GM19240 (cell line): Measurements from ENCODE around the gene DNALI1.
"Not testable (repeated sequence)": the region's sequence is repeated elsewhere in the genome, so short reads cannot be mapped to it uniquely, and the experiment has no call there.

Experiments
- DNase-seq: peaks from one replicate; pipeline ENCODE4 v3.0.0; 2011; ENCODE audit warnings: low spot score; ENCODE audit not compliant: insufficient read length

DNALI1 gene

DNA sequence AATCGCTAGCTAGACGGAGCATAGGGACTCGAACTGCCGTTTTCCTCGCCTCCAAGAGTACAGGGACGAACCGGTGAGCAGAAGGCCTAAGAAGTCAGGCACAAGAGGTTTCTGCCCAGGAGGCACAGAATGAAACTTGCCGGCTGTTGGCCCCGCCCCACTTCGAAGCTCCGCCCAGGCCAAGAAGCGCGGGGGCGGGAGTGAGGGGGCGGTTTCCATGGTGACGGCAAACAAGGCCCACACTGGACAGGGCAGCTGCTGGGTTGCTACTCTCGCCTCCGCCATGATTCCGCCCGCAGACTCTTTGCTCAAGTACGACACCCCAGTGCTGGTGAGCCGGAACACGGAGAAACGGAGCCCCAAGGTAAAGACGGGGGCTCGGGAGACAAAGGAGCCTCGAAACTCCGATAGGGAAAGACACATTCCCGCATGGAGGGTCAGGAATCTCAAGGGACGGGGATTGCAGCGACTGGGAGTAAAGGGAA, at the start of gene DNALI1:
Gene DNALI1, plus strand, starts transcription at position 229 of the 485 bp plus-strand sequence. Its CDS starts 55 bp downstream, at position 284.
- DNase-seq = no peak

DNA sequence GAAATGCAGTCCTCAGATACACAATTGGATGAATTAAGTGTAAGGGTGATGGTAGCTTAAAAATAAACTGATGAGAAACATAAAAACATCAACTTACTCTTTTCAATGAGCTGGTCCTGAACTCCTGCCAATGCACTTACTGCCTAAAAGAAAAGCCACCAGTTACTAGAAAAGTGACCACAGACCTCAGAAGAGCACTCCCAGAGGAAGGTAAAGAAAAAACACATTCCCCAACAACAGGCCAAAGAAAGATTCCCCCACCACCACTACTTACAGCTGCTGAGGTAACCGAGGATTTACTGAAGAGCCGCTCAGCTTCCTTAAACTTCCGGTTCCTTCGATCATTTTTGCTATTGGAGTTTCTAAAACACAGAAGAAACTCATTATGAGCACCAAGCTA, 47.6 kb upstream of the DNALI1 start:
- DNase-seq = no peak

DNA sequence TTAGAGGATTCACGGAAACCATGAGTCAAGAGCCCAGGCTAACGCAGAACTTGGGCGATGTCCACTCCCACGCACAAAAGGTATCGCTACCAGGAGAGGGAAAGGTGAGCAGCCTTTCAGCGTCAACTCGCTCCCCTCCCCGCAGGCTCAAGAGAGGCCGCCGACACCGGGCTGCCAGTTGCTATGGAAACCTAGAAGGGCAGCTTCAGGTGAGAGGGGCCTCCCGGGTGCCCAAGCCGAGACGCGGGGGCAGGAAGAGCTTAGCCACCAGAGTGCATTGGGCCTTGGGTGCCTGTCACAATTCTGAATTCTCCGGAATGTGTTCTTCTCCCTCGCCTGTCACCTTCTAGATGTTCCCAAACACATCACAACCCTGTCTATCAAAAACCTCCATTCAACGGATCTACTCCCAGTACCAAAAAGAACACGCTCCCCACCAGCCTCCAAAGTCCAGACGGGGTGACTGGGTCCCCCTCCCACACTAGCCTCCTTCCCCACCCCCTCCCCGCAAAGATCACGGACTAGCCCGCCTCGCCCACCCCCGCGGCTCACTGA, 42.9 kb upstream of the DNALI1 start:
- peak; percentile 31 for DNase-seq

DNA sequence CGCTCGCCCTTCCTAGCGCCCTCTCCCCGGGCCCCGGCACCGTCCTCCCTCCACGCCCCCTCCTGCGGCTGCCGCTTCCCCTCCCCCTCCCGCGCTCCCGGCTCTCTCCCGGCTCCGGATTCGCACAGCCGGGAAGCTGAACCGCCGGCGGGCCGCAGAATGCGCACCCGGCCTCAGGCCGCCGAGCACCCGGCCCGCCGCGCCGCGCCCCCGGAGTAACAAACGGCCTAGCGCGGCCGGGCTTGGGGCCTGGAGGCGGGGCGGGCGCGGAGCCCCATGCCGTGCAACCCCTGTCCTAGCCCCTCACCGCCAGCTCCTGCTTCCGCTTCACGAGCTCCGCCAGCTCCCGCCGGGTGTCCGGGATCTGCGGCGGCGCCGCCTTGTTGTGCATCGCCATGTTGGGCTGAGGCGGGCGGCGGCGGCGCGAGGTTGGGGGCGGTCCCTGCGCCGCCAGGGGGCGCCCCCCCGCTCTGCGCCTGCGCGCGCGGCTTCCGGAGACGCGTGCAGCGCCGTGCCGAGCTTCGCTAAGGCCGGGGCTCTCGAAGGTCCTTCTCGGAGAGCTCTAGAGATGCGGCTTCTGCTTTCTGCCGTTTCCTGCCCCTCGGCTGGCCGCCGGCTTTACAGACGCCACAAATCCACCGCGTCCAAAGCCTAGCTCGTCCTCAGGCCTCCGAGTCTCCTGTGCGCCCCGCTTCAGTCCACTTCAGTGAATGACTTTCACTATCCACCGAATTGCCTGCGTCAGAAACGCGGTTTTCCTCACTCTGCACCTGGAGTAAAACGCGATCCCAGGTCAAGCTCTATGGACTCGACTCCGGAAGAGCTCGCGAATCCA, 42.2 kb upstream of the DNALI1 start, which contains the start of gene MEAF6:
Gene MEAF6, minus strand, starts transcription at position 417 of the 835 bp plus-strand sequence. Its CDS starts 20 bp downstream, at position 397.
- DNase-seq = peak; percentile 94

DNA sequence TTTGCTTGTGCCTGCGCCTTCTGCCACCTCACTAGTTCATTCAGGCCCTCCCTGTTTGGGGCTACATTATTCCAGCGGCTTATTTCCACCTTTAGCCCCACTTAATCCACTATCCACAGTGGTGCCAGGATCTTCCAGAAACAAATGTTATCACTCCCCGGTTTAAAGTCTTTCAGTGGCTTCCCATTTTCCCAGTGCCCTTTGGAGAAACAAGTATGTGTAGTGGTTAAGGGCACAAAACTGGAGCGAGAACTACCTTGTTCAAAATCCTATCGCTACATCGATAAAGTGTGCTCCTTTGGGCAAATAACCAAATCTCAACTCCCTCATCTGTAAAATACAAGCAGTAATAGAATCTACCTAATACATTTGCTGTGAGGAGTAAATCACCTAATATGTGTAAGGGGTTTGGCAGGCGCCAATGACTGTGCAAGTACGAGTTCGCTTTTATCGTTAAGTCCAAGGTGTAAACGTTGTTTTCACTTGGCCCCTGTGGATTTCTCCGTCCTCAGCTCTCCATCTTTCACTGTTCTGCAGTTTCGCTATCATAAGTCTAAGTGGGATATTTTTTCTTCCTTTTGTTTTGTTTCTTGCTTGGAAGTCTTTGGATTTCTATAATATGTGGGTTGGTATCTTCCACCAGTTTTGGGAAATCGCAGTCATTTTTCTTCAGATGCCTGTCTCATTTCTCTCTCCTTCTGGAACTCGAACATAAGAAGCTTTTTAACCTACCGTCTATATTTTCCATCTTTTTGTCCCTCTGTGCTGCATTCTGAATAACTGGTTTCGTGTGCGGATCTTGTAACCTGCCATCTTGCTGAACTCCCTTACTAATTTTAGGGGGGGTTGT, 41.3 kb upstream of the DNALI1 start:
- DNase-seq = no peak

DNA sequence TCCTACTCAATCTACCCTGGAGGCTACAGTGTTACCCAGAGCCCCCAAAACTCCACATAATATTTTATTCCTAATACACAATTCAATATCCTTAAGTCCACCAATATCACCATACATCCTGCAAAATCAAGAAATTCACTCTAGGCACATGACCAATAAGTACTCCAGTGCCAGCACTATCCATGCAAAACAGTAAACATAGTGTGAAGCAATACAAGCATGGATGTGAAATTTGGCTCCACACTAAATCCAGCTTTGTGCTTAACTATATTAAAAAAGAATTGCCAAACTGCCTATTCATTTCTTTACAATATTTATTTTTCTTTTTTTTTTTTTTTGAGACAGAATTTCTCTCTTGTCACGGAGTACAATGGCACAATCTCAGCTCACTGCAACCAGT, 39.2 kb upstream of the DNALI1 start:
- DNase-seq = no peak

DNA sequence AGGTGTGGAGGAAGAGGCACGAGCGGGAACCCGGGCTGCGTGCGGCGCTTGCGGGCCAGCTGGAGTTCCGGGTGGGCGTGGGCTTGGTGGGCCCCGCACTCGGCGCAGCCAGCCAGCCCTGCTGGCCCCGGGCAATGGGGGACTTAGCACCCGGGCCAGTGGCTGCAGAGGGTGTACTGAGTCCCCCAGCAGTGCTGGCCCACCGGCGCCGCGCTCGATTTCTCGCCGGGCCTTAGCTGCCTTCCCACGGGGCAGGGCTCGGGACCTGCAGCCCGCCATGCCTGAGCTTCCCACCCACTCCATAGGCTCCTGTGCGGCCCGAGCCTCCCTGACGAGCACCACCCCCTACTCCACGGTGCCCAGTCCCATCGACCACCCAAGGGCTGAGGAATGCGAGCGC, 38.5 kb upstream of the DNALI1 start:
- DNase-seq = not testable (repeated sequence)

DNA sequence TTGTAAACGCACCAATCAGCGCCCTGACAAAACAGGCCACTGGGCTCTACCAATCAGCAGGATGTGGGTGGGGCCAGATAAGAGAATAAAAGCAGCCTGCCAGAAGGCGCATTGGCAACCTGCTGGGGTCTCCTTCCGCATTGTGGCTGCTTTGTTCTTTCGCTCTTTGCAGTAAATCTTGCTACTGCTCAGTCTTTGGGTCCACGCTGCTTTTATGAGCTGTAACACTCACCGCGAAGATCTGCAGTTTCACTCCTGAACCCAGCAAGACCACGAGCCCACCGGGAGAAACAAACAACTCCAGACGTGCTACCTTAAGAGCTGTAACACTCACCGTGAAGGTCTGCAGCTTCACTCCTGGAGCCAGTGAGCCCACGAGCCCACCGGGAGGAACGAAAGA, 37.8 kb upstream of the DNALI1 start:
- DNase-seq = not testable (repeated sequence)

DNA sequence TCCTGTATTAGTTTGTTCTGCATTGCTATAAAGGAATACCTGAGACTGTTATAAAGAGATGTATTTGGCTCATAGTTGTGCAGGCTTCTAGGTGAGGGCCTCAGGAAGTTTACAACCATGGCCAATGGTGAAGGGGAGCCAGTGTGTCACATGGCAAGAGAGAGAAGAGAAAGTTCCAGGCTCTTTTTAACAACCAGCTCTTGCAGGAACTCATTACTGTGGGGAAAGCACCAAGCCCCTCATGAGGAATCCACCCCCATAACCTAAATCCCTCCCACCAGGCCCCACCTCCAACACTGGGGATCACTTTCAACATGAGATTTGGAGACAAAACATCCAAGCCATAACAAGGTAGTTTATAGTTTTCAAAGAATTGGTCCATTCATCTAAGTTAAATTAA, 37.1 kb upstream of the DNALI1 start:
- DNase-seq = no peak

DNA sequence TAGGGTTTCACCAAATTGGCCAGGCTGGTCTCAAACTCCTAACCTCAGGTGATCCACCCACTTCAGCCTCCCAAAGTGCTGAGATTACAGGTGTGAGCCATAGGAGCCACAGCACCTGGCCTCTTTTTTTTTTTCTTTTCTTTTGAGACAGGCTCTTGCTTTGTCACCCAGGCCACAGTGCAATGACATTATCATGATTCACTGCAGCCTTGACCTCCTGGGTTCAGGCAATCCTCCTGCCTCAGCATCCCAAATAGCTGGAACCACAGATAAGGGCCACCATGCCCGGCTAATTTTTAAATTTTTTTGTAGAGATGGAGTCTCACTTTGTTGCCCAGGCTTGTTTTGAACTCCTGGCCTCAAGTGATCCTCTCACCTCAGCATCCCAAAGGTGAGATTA, 26.9 kb upstream of the DNALI1 start:
- not testable (repeated sequence) for DNase-seq

DNA sequence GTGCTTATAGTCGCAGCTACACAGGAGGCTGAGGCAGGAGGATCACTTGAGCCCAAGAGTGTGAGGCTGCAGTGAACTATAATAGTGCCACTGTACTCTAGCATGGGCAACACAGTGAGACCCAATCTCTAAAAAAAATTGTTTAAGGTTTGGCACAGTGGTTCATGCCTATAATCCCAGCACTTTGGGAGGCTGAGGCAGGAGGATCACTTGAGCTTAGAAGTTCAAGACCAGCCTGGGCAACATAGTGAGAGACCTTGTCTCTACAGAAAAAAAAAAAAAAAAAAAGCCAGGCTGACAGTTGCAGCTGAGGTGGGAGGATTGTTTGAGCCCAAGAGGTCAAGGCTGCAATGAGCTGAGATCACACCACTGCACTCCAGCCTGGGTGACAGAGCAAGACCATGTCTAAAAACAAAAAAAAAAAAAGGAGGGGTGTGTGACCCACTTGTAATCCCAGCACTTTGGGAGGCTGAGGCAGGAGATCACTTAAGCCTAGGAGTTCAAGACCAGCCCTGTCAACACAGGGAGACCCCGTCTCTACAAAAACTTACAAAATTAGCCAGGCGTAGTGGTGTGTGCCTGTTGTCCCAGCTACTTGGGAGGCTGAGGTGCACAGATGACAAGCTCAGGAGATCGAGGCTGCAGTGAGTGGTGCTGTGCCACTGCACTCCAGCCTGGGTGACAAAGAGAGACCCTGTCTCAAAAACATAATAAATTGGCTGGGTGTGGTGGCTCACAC, 24.2 kb upstream of the DNALI1 start:
- not testable (repeated sequence) for DNase-seq

DNA sequence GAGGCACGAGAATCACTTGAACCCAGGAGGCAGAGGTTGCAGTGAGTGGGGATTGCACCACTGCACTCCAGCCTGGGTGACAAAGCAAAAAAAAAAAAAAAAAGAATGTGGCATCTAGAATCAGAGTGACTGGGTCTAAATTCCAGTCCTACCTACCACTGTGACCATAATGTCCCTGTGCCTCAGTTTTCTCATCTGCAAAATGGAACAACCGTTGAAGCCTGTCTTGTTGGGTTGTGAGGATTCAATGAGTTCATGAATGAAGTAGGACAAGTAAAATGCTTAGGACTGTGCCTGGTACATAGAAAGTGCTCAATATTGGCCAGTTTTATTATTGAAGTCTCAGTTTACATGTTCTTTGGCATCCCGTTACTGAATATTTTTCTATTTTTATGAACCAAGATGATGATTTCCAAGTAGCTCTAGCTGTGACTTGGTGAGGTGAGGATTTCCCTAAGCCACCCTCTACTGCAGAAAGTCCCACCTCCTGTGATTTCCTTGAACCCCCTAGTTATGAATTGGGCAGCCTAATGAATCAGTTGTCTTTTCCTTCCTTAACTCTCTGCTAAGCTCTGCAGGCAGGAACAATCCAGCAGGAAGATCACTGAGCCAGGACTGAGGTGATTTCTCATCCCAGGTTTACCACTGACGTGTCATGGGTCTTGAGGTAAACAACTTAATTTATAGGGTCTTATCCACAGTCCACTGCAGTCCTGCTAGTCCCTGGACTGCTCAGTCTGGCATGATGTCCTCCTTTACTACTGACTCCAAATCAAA, 23.2 kb upstream of the DNALI1 start:
- no peak for DNase-seq

DNA sequence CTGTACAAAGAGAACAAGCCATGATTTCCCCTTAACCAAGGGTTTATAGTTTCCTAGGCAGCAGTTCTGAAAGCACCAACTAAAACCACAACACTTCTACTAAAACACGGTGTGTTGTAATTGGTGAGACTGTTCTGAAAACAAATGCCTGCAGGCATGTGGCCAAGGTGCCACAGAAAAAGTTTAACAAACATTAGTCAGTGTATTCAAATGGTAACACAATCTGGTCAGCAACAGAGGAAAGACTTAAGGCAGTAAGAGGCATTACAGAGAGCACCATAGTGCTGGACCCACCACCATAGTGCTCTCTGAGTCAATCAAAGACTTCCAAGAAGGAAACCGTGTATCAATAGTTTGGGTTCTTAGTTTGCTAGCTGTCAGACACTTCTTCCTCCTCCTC, 19.4 kb upstream of the DNALI1 start:
- DNase-seq = no peak

DNA sequence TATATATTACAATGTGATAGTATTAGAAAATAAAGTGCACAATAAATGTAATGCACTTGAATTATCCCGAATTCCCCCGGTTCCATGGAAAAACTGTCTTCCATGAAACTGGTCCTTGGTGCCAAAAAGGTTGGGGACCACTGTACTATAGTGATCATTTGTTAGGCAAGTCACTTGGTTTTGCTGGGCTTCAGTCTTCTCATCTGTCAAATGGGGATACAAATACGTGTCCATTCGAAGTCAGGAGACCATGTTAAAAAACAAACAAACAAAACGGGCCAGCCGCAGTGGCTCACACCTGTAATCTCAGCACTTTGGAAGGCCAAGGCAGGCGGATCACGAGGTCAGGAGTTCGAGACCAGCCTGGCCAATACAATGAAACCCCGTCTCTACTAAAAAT, 17.6 kb upstream of the DNALI1 start:
- DNase-seq = not testable (repeated sequence)

DNA sequence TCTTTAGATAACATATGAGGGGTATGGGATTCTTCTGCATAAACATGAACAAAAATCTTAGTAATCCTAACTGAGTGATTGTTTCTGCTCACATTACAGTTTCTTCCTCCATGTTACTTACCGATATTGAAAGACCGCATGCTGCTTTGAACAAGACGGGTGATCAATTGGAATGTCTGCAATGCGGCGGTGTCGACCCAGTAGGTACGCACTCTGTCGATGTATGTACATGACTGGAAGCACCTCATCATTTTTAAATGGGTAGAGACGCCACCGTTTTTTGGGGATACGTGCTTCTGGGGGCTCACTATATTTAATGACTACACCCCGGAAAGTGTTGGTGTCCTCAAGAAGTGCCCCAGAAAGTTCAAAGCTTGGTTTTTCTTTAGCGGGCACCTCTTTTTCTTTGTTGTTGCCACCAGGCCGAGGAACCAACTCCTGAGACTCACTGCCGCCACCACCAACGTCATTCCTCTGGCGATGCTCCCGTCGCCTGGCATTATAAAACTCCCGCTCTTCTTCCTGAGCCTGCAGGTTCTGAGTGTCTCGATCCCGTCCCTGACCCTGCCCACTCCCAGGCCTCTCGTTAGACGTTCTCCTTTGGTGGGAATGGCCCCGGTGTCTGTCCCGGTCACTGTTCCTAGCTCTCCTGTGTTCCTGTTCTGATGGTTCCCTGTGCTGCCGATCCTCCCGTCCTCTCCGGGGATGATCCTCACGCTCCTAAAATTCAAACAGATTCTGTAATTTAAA, 16.5 kb upstream of the DNALI1 start:
- no peak for DNase-seq

DNA sequence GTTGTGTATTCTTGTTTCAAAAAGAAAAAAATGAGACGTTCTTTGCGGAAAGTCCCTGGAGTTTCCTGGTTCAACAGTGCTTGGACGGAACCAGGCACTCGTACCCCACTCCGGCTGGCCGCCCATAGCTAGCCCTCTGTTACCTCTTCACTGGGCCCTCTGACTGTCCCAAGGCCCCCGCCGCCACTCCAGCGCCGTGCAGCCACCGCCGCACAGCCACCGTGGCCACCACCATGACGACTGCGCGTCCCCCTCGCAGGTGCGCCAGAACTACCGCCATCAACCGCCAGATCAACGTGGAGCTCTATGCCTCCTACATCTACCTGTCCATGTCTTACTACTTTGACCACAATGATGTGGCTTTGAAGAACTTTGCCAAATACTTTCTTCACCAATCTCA, 12.2 kb upstream of the DNALI1 start:
- DNase-seq = no peak

DNA sequence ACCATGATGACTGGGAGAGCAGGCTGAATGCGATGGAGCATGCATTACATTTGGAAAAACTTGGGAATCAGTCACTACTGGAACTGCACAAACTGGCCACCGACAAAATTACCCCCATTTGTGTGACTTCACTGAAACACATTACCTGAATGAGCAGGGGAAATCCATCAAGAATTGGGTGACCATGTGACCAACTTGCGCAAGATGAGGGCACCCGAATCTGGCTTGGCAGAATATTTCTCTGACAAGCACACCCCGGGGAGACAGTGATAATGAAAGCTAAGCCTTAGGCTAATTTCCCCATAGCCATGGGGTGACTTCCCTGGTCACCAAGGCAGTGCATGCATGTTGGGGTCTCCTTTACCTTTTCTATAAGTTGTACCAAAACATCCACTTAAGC, 11.7 kb upstream of the DNALI1 start:
- no peak for DNase-seq

DNA sequence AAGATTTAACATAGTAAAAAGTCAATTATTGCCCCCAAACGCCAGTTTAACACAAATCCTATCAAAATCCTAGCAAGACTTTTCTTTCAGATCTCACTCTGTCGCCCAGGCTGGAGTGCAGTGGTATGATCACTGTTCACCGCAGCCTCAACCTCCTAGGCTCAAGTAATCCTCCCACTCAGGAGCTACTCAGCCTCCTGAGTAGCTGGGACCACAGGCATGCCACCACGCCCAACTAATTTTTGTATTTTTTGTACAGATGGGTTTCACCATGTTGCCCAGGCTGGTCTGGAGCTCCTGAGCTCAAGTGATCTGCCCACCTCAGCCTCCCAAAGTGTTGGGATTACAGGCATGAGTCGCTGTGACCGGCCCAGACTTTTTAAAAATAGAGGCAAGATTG, 7.4 kb upstream of the DNALI1 start:
- no peak for DNase-seq

DNA sequence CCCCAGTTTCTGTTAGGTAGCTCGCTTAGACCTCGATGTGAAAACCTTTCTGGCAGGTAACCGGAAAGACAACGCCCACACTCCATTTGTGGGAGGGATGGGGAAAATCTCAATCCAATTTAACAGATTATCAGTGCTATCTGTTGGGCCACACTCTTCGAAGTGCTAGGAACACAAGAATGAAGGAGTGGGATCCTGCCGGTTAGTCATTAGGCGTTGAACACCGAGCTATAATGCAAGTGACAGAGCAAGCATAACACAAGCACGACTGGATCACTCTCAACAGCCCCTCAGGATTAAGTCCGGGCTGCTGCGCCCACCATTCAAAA, 3.2 kb upstream of the DNALI1 start:
- no peak for DNase-seq
